CD4-positive, alpha-beta T cell treated with Interleukin-17A for 1 hour (primary cell): ENCODE measurements around the gene ADCY7.

ENCODE experiments used
- DNase-seq: peaks from one replicate; pipeline ENCODE4 v3.0.0-alpha.2; 2020

Gene ADCY7

DNA sequence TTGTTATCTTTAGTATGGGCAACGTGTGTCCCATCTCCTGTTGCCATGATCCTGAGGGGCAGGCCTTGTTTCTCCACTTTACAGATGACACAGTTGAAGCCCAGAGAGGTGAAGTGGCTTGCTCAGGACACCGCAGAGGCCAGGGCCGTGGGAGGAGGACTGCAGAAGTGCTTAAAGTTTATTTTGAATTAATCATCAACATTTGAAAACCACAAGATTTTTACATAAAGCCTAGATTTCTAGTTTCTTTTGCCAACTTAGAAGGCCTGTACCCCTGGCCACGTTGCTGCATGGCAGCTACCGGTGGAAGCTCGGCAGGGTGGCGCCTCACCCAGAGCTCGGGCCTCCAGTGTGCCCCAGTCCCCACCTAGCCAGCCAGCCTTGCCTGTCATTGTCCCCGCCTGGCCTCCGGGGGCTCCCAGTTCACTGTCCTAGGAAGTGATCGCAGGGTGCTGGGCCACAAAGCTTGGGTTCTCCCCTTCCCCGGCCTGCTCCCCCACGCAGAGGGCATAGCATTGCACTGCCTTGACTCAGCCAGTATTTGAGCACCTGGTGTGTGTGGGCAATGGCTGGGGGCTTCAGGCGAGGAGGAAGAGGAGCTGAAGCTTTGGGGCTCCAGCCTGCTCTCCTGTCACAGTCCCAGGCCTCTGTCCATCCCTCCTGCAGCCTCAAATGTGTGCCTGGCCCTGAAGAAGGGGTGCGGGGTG, 14.8 kb upstream of the ADCY7 start:
- DNase-seq, result no peak

- no peak for DNase-seq
Observed at GRCh38 chr16:50252082-50252611, 14.2 kb upstream of the ADCY7 start.

DNA sequence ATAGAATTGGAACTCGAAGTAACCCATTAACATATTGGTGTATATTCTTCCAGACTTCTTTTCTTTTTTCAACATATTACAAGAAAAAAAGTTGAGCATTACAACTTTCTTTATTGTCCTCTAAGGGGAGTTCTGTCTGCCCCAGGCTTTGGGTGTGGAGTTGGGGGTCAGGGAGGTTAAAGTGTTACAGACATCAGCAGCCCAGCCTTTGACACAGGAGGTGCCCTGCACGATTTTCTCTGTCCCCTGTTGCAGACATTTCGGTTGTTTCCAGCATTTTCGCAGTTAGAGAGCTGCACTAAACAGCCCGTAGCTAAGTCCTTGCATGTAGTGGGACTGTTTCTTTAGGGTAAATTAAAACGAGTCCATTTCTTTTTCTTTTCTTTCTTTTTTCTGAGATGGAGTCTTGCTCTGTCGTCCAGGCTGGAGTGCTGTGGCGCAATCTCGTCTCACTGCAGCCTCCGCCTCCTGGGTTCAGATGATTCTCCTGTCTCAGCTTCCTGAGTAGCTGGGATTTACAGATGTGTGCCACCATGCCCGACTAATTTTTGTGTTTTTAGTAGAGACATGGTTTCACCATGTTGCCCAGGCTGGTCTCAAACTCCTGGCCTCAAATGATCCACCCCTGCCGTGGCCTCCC, 13.4 kb upstream of the ADCY7 start:
- DNase-seq, result no peak

GRCh38 chr16:50253514-50253910, 12.8 kb upstream of the ADCY7 start:
- no peak for DNase-seq

DNA sequence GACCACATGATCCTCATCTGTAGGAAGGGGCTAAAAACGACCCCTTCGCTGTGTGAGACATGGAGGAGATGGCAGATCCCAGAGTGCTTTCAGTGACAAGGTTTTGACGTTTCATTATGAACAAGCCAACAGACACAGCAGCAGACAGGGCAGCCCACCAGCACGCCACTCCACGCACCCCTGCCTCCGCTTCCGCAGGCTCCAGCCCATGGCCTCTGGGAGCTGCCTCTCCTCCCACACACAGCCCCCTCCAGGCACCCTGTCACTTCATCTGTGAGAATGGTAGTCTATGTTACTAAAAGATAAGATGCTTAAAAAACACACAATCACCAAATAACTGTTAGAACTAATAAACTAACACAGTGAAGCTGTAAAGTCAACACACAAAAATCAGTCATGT, 12.3 kb upstream of the ADCY7 start:
- DNase-seq, result no peak

GRCh38 chr16:50255538-50255937, 10.8 kb upstream of the ADCY7 start:
- DNase-seq, result no peak

DNA sequence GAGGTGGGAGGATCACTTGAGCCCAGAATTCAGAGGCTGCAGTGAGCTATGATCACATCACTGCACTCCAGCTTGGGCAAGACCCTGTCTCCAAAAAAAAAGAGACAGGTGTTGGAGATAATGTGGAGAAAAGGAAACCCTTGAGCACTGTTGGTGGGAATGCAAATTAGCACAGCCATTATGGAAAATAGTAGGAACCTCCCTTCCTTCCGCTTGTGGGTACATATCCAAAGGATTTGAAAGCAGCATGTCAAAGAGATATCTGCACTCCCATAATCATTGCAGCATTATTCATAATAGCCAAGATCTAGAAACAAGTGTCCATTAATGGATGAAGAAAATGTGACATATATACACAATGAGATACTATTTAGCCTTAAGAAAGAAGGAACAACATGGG, 9.7 kb upstream of the ADCY7 start:
- DNase-seq, result no peak

- no peak for DNase-seq
Observed at GRCh38 chr16:50257876-50258275, 8.5 kb upstream of the ADCY7 start.

DNA sequence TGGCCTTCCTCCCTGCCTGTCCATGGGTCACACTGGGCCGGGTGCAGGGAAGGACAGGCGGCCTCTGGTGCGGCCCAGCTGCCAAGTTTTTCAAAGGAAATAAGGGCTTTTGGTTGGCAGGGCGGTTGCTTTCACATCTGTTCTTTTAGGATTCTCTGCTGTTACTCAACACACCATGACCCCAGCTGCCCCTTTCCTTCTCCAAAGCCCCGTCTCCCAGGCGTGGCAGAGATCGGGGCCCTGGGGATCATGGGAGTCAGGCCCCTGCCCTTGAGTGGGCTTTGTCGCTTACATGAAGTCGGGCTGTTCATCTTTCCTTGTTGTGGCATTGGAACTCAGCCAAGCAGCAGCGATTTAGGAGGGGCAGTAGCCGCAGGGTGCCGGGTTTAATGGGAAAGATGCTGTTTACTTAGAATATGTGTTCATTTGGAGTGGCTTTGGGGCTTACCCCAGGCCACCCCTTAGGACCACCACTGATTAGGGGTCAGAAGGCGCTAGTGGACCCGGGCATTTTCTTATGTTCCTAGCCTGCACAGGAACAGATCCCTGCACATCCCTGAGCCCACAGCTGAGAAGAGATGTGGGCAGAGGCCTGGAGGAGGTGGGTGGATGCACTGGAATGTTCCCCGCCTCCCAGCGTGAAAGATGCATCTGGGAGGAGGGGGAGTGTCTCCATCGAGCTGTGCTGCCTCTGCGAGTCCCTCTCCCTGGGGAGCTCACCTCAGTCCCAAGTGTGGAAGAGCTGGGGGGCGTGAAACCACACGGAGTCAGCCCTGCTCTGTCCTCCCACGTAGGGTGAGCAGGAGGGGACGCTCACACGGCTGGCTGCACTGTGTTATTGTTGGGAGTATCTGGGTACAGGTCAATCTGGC, 6.8 kb upstream of the ADCY7 start:
- no peak for DNase-seq

- no peak for DNase-seq
Observed at GRCh38 chr16:50260206-50261159, 5.9 kb upstream of the ADCY7 start.

GRCh38 chr16:50261160-50261706, 5.1 kb upstream of the ADCY7 start:
- DNase-seq, result no peak

GRCh38 chr16:50261707-50262235, 4.6 kb upstream of the ADCY7 start:
- DNase-seq, result no peak

- no peak for DNase-seq
Observed at GRCh38 chr16:50263060-50263909, 3.1 kb upstream of the ADCY7 start.

- DNase-seq, result no peak
Observed at GRCh38 chr16:50263940-50264929, 2.1 kb upstream of the ADCY7 start.

GRCh38 chr16:50265260-50265659, 1.1 kb upstream of the ADCY7 start:
- DNase-seq, result peak; percentile 68

DNA sequence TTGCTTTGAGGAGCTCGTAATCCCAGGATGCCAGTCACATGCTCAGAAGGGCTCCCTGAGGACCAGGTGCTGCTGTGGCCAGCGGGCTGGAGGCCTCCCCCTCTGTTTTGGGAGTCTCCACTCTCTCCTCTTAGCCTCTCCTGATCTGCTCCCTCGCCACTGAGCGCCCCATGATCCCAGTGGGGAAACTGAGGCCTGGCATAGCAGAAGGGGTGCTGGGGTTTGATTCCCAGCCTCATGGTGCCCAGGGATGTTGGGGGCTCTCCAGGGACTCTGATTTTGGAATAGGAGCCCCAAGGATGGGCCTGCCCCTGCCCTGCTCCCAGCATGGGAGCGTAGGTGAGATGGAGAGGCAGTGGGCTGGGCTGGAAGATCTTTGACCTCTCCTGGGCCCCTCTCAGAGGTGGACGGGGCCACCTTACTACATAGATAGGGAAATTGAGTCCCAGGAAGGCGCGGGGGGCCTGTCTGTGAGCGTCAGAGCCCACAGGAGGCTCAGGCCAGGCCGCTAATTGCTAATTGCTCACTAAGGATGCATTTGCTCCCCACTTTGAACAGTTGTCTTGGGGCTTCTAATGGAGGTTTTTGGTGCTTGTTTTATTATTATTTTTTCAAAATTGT, 525 bp upstream of the ADCY7 start:
- no peak for DNase-seq

DNA sequence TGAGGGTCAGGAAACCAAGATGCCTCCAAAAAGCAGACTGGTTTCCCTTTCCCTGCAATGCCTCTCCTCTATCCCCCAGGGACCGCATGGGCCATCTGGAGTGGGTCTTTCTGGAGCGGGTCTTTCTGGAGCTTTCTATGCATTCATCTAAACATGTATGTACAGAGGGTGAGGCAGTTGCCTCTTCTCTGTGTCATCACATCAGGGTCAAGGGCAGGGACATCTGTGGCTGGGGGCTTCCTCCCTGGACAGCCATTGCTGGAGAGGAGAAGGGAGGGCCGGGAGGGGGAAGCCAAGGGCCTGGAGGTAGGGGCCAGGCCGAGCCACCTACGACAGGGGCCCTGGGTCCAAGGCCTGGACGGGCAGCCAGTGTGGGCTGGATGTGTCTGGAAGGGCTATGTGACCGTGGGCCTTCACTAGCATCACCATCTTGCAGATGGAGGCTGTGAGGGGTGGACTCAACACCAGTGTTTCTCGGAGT, 840 bp downstream of the ADCY7 start:
- no peak for DNase-seq

- peak; percentile 53 for DNase-seq
Observed at GRCh38 chr16:50267651-50268050, 1.3 kb downstream of the ADCY7 start.

- DNase-seq, result no peak
Observed at GRCh38 chr16:50268352-50268751, 2.0 kb downstream of the ADCY7 start.
